MCF 10A (cell line): ENCODE results near the gene RASL12. TPM values are rescaled to one million over a fixed set of nuclear protein-coding genes. Genes with fewer than 3 reads are reported as not detected.

Source experiments
- BruUV-seq: library from RNA; stranded (reverse); fragments of 400-500 nt; replicated peaks from 2 replicates; lab custom pipeline; 2021; lab: Mats Ljungman, UMichigan
- CTCF ChIA-PET: fragments of 300-600 bp; sonication (Branson Sonifier 250); formaldehyde crosslinking; extraction: SDS; loops from one replicate; lab custom pipeline; 2021; ENCODE audit warnings: antibody characterized with exemption, inconsistent platforms; lab: Yijun Ruan, JAX
- POLR2A ChIA-PET: fragments of 300-600, 350-650 bp; sonication (Branson Sonifier 250); formaldehyde crosslinking; extraction: SDS; loops from one replicate; lab custom pipeline; 2020; ENCODE audit warnings: antibody characterized with exemption, inconsistent platforms; lab: Yijun Ruan, JAX
- DNase-seq: peaks from one replicate; pipeline ENCODE4 v3.0.0-alpha.2; 2018; ENCODE audit not compliant: unreplicated experiment
- H3K27ac Mint-ChIP-seq: one replicate; pipeline ENCODE4 v1.8.0; 2022; ENCODE audit warnings: mild to moderate bottlenecking, low read depth, mixed read lengths; ENCODE audit not compliant: unreplicated experiment
- H3K27me3 Mint-ChIP-seq: one replicate; pipeline ENCODE4 v1.8.0; 2022; ENCODE audit warnings: mixed read lengths; ENCODE audit not compliant: insufficient read depth, unreplicated experiment
- H3K36me3 Mint-ChIP-seq: one replicate; pipeline ENCODE4 v1.8.0; 2022; ENCODE audit warnings: mild to moderate bottlenecking, moderate library complexity, mixed read lengths; ENCODE audit not compliant: insufficient read depth, unreplicated experiment
- H3K4me1 Mint-ChIP-seq: one replicate; pipeline ENCODE4 v1.8.0; 2022; ENCODE audit warnings: mixed read lengths; ENCODE audit not compliant: insufficient read depth, unreplicated experiment
- H3K4me3 Mint-ChIP-seq: one replicate; pipeline ENCODE4 v1.8.0; 2022; ENCODE audit warnings: mild to moderate bottlenecking, moderate library complexity, mixed read lengths; ENCODE audit not compliant: unreplicated experiment
- H3K9me3 Mint-ChIP-seq: one replicate; pipeline ENCODE4 v1.8.0; 2022; ENCODE audit warnings: mixed read lengths; ENCODE audit not compliant: unreplicated experiment
- intact Hi-C: fragments of 100-400 bp; cut with micrococcal nuclease; formaldehyde crosslinking; loops from 2 replicates; pipeline ENCODE4 v1.14.1; 2022
- total RNA-seq: library from RNA; stranded (reverse); gene quantifications from 2 replicates; pipeline ENCODE4 v1.2.3, GENCODE V29; 2022
- TF ChIP-seq, protein P1 (sequence below): fragments of 200-600 bp; IDR thresholded peaks from one replicate; pipeline ENCODE4 v1.8.0; 2022; ENCODE audit warnings: antibody characterized with exemption, mild to moderate bottlenecking; ENCODE audit not compliant: unreplicated experiment

RASL12 gene
- total RNA-seq, 1 experiment from 2014 or later, result not detected

DNA sequence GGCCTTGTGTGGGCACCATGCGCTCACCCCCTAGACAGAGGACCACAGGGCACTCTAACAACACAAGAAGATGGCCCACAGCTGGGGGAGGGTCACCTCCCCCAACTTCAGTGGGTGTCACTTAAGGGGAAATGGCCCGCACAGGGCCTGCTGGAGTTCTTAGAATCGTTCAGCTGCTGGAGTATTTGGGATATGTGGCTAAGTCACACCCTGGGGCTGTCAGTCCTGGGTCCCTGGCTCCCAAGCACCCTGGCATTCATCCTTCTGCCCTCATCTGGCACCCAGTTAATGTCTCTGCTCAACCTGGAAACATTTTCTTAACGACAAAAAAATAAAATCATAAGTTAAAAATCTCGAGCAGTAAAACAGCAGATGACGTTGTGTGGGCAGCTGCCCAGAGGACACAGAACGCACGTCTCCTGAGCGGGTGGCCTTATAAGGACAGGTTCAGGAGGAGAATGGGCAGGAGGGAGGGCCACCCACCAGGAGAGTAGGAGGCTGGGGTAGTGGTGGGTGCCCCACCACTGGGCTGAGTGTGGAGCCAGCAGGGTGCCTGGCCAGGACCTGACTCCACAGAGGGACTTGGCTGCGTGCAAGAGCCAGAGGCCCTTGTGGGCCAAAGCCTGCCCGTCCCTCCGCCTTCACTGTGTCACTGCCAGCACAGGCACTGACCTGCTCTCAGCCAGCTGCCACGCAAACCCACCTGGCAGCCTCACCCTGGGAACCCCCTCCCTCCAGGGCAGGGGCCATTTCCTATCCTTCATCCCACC lies 20.3 kb upstream of the RASL12 start:
- no peaks in the 10 kb centered on the region for H3K4me1 Mint-ChIP-seq
- DNase-seq, result no peak

DNA sequence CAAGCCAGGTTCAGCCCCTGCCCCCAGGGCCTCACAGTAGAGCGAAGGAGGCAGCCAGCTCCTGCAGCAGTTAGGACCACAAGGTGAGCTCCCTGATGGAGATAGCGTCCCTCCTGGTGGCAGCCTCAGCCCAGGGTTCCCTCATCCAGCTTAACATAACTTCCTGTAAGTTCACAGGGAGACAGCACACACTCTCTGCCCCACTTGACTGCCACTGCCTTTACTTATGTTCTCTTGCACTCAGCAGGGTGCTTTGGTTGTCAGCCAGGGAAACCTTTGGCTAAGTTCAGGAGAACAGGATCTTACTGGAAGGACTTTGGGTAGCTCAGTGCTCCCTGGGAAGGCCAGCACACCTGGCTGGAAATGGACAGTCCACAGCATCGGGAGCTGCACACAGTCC lies 19.6 kb upstream of the RASL12 start:
- no peak for DNase-seq
- intact Hi-C loops, result no loop called here
- TF ChIP-seq, protein P1, sequence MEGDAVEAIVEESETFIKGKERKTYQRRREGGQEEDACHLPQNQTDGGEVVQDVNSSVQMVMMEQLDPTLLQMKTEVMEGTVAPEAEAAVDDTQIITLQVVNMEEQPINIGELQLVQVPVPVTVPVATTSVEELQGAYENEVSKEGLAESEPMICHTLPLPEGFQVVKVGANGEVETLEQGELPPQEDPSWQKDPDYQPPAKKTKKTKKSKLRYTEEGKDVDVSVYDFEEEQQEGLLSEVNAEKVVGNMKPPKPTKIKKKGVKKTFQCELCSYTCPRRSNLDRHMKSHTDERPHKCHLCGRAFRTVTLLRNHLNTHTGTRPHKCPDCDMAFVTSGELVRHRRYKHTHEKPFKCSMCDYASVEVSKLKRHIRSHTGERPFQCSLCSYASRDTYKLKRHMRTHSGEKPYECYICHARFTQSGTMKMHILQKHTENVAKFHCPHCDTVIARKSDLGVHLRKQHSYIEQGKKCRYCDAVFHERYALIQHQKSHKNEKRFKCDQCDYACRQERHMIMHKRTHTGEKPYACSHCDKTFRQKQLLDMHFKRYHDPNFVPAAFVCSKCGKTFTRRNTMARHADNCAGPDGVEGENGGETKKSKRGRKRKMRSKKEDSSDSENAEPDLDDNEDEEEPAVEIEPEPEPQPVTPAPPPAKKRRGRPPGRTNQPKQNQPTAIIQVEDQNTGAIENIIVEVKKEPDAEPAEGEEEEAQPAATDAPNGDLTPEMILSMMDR, result no peak
- BruUV-seq, result no TSS peak
- ChIA-PET CTCF (interaction anchor here (0.7 to 4.0 kb wide), 9 partner anchors 10 to 374 kb away, joined by 3 to 22 read pairs (median 4); no protein-coding TSS in a partner anchor), POLR2A (interaction anchor here (0.6 to 0.7 kb wide), 3 partner anchors 17 to 247 kb away, joined by 3 read pairs; no protein-coding TSS in a partner anchor)
- Mint-ChIP-seq H3K9me3 (no peaks in the 10 kb centered on the region), H3K4me3 (no peak overlapping the region), H3K27ac (no peak overlapping the region), H3K36me3 (no peaks in the 10 kb centered on the region), H3K27me3 (peaks cover 34% of the 10 kb centered on the region), H3K4me1 (peaks cover 6% of the 10 kb centered on the region)

More for the DNA sequence above, 20.3 kb upstream of the RASL12 start:
- Mint-ChIP-seq H3K4me3 (no peak overlapping the region), H3K27me3 (peaks cover 28% of the 10 kb centered on the region), H3K36me3 (no peaks in the 10 kb centered on the region), H3K27ac (no peak overlapping the region), H3K9me3 (no peaks in the 10 kb centered on the region)
- no TSS peak for BruUV-seq
- ChIA-PET CTCF (interaction anchor here (0.6 to 1.4 kb wide), 6 partner anchors 11 to 54 kb away, joined by 3 to 8 read pairs (median 4); no protein-coding TSS in a partner anchor), POLR2A (interaction anchor here (0.6 to 0.7 kb wide), 2 partner anchors 18 to 54 kb away, joined by 3 read pairs; no protein-coding TSS in a partner anchor)
- TF ChIP-seq, protein P1, result no peak
- intact Hi-C loops, result no loop called here

DNA sequence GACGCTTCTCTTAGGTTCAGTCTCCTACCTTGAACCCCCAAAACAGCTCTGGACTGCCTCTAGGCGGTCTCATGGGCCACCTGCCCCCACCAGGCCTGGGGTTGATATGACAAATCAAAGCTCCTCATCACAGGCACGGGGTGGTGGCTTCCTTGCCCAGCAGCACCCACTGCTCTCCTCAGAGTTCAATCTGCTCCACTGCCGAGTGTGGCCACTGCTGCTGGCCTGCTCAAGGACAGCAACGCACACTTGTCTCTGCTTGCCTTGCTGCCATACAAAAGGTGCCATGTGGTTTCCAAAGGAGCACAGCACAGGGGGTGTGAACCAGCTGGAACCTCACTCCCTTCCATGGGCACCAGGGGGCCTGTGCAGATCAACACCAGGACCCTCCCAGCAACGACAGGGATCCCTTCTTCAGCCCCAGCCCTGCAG lies 18.9 kb upstream of the RASL12 start:
- peaks cover 38% of the 10 kb centered on the region for H3K27me3 Mint-ChIP-seq
- no peaks in the 10 kb centered on the region for H3K9me3 Mint-ChIP-seq
- TF ChIP-seq, protein P1, result no peak
- H3K27ac Mint-ChIP-seq, result no peak overlapping the region
- intact Hi-C loops, result no loop called here
- peaks cover 7% of the 10 kb centered on the region for H3K4me1 Mint-ChIP-seq
- H3K36me3 Mint-ChIP-seq, result no peaks in the 10 kb centered on the region
- ChIA-PET CTCF (interaction anchor here (0.5 to 4.0 kb wide), 7 partner anchors 14 to 375 kb away, joined by 3 to 22 read pairs (median 4); no protein-coding TSS in a partner anchor), POLR2A (interaction anchor here (0.6 kb wide), 1 partner anchor 246 kb away, joined by 3 read pairs; no protein-coding TSS in a partner anchor)
- H3K4me3 Mint-ChIP-seq, result no peak overlapping the region
- BruUV-seq, result no TSS peak
- DNase-seq, result no peak

DNA sequence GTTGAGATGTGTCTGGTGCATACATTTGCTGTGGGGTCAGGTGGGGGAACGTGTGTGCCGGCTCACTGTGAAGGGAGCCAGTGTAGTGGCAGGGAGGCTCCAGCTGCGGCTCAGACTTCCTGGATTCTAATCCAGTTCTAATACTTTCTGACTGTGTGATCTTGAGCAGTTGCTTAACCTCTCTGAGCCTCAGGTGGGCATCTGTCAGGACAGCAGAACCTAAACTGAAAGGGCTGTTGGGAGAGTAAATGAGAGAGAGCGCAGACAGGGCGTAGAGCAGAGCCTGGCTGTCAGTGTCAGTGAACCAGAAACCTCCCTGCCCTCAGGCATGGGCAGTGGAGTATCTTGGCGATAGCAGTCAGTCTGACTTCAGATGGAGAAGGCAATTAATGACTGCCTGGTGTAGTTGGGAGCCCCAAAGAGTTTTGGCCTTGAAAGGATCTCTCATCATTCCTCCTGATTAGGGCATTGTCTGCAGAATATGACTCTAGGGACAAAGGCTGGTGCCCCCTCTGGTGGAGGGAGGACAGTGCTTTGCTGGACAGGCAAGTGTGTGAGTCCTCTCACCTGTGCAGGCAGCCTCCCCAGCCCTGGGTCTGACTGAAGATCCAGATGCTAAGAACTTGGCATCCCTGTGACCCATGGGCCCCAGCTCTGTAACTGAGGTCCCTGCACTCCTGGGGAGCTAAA lies 18.3 kb upstream of the RASL12 start:
- H3K4me1 Mint-ChIP-seq, result peaks cover 7% of the 10 kb centered on the region

More for the DNA sequence above, 18.3 kb upstream of the RASL12 start:
- H3K4me3 Mint-ChIP-seq, result no peak overlapping the region
- peaks cover 38% of the 10 kb centered on the region for H3K27me3 Mint-ChIP-seq
- H3K36me3 Mint-ChIP-seq, result no peaks in the 10 kb centered on the region
- CTCF ChIA-PET, result interaction anchor here (0.5 to 4.0 kb wide), 5 partner anchors 14 to 122 kb away, joined by 3 to 22 read pairs (median 5); no protein-coding TSS in a partner anchor
- no peaks in the 10 kb centered on the region for H3K9me3 Mint-ChIP-seq
- BruUV-seq, result no TSS peak
- TF ChIP-seq, protein P1, result peak; percentile 51
- no peak overlapping the region for H3K27ac Mint-ChIP-seq
- DNase-seq, result peak; percentile 66
- POLR2A ChIA-PET, result no interaction called here
- intact Hi-C loops, result no loop called here
